OCI-LY1 (cell line): ENCODE results near the gene CTTNBP2NL.

Source experiments
- H2AFZ ChIP-seq: fragments of 200-600 bp; sonication (generic), shearing (Covaris generic); 2 replicates; pipeline ENCODE4 v1.6.0; 2014; ENCODE audit warnings: antibody characterized with exemption, mild to moderate bottlenecking, low read length
- H3F3A ChIP-seq: fragments of 200-600 bp; sonication (generic), shearing (Covaris generic); 2 replicates; pipeline ENCODE4 v1.6.0; 2014; ENCODE audit warnings: mild to moderate bottlenecking, antibody characterized with exemption, low read length, moderate library complexity; ENCODE audit not compliant: insufficient read depth
- H3K27ac ChIP-seq: fragments of 200-600 bp; sonication (generic); 2 replicates; pipeline ENCODE4 v1.5.1; 2014; ENCODE audit warnings: low read length, mixed run types, mild to moderate bottlenecking, low read depth; ENCODE audit not compliant: poor library complexity, severe bottlenecking
- H3K27me3 ChIP-seq: fragments of 200-600 bp; sonication (generic); 2 replicates; pipeline ENCODE4 v1.6.0; 2014; ENCODE audit warnings: antibody characterized with exemption, mild to moderate bottlenecking, low read length, moderate library complexity; ENCODE audit not compliant: insufficient read depth
- H3K36me3 ChIP-seq: fragments of 200-600 bp; sonication (generic); 2 replicates; pipeline ENCODE4 v1.6.1; 2014; ENCODE audit warnings: mild to moderate bottlenecking, antibody characterized with exemption, low read length, moderate library complexity, mixed read lengths; ENCODE audit not compliant: insufficient read depth
- H3K4me1 ChIP-seq: fragments of 200-600 bp; sonication (generic); 2 replicates; pipeline ENCODE4 v1.5.1; 2014; ENCODE audit warnings: mild to moderate bottlenecking, low read length, moderate library complexity; ENCODE audit not compliant: insufficient read depth, severe bottlenecking
- H3K4me2 ChIP-seq: fragments of 200-600 bp; sonication (generic), shearing (Covaris generic); 2 replicates; pipeline ENCODE4 v1.6.1; 2014; ENCODE audit warnings: low read length
- H3K4me3 ChIP-seq: fragments of 200-600 bp; sonication (generic); 2 replicates; pipeline ENCODE4 v1.5.1; 2014; ENCODE audit warnings: low read length, low read depth, mild to moderate bottlenecking, mixed read lengths; ENCODE audit not compliant: poor library complexity, severe bottlenecking
- H3K79me2 ChIP-seq: fragments of 200-600 bp; shearing (Covaris generic); 2 replicates; pipeline ENCODE4 v1.6.1; 2016; ENCODE audit warnings: mixed run types, low read length, mixed read lengths; ENCODE audit not compliant: insufficient read depth
- H3K9ac ChIP-seq: fragments of 200-600 bp; sonication (generic), shearing (Covaris generic); 2 replicates; pipeline ENCODE4 v1.6.1; 2014; ENCODE audit warnings: mild to moderate bottlenecking, low read length, mixed read lengths
- H3K9me2 ChIP-seq: fragments of 200-600 bp; sonication (generic), shearing (Covaris generic); 2 replicates; pipeline ENCODE4 v1.6.1; 2014; ENCODE audit warnings: low read depth, mild to moderate bottlenecking, low read length, mixed read lengths
- H3K9me3 ChIP-seq: fragments of 200-600 bp; shearing (Covaris generic); 2 replicates; pipeline ENCODE4 v1.6.1; 2014; ENCODE audit warnings: low read length, mixed read lengths
- H4K20me1 ChIP-seq: fragments of 200-600 bp; sonication (generic), shearing (Covaris generic); 2 replicates; pipeline ENCODE4 v1.6.0; 2016; ENCODE audit warnings: mild to moderate bottlenecking, low read length; ENCODE audit not compliant: insufficient read depth
- EZH2 ChIP-seq: fragments of 200-600 bp; sonication (generic), shearing (Covaris generic); IDR thresholded peaks from 2 replicates; pipeline ENCODE4 v1.8.0; 2017; ENCODE audit warnings: borderline replicate concordance, mixed run types, mild to moderate bottlenecking, antibody characterized with exemption, low read length, moderate library complexity, mixed read lengths
- TF ChIP-seq, protein P1 (sequence below): fragments of 200-600 bp; sonication (generic), shearing (Covaris generic); IDR thresholded peaks from 2 replicates; pipeline ENCODE4 v1.5.1; 2017; ENCODE audit warnings: mild to moderate bottlenecking, antibody characterized with exemption, low read length, moderate library complexity, mixed read lengths

CTTNBP2NL gene

DNA sequence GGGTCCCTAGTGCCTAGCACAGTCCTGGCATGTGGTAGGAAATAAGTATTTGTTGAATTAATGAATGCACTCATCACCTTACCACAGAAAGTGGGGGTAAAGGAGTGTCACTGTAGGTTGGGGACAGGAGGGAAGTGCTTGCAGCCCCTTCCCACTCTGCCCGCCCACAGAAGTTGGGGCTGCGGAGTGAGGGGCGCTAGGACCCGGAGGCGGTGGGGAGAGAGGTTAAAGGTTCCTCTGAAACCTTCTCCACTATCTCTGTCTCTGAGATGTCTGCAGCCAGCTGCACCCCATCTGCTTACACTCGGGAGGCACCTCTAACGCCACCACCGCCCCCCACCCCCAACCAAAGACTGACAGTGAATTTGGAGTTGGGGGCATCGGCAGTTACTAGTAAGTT is 111.3 kb downstream of the CTTNBP2NL start:
- Histone ChIP-seq H3K27me3 (0 out of 2 replicates have a peak, but pooled peaks cover 8% of the 10 kb centered on the region), H2AFZ (no peak overlapping the region), H3K4me1 (peaks cover 12% of the 10 kb centered on the region), H3K9me2 (no peaks in the 10 kb centered on the region), H3K4me2 (peak overlapping the region; percentile 79; the same call in 1 of the 2 replicates), H3K27ac (no peak overlapping the region), H3F3A (no peaks in the 10 kb centered on the region), H3K9ac (no peak overlapping the region), H3K4me3 (no peak overlapping the region), H3K9me3 (no peaks in the 10 kb centered on the region), H3K36me3 (no peaks in the 10 kb centered on the region), H3K79me2 (no peaks in the 10 kb centered on the region), H4K20me1 (no peaks in the 10 kb centered on the region)
- no peak for TF ChIP-seq EZH2
- TF ChIP-seq, protein P1, sequence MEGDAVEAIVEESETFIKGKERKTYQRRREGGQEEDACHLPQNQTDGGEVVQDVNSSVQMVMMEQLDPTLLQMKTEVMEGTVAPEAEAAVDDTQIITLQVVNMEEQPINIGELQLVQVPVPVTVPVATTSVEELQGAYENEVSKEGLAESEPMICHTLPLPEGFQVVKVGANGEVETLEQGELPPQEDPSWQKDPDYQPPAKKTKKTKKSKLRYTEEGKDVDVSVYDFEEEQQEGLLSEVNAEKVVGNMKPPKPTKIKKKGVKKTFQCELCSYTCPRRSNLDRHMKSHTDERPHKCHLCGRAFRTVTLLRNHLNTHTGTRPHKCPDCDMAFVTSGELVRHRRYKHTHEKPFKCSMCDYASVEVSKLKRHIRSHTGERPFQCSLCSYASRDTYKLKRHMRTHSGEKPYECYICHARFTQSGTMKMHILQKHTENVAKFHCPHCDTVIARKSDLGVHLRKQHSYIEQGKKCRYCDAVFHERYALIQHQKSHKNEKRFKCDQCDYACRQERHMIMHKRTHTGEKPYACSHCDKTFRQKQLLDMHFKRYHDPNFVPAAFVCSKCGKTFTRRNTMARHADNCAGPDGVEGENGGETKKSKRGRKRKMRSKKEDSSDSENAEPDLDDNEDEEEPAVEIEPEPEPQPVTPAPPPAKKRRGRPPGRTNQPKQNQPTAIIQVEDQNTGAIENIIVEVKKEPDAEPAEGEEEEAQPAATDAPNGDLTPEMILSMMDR, result no peak

DNA sequence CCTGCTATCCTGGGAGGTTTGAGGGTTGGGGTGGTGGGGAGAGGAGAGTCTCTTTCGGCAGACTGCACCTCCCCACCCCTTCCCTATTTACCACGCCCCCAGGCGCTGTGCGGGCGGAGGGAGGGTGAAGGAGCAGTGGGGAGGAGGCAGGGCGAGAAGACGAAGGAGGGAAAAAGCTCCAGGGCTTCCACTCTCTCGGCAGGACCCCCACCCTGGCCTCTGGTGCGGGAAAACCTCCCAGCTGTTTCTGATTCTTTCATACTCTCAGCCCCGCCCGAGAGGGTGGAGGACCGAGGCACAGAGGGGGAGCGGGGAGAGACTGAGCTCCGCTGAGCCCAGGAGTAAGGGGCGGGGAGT is 111.9 kb downstream of the CTTNBP2NL start:
- Histone ChIP-seq H3F3A (no peaks in the 10 kb centered on the region), H3K9me3 (no peaks in the 10 kb centered on the region), H3K4me3 (peak overlapping the region; percentile 55), H3K27me3 (0 out of 2 replicates have a peak, but pooled peaks cover 8% of the 10 kb centered on the region), H2AFZ (no peak overlapping the region), H4K20me1 (no peaks in the 10 kb centered on the region), H3K4me2 (peak overlapping the region; percentile 79), H3K9ac (no peak overlapping the region), H3K4me1 (peaks cover 12% of the 10 kb centered on the region), H3K36me3 (no peaks in the 10 kb centered on the region), H3K9me2 (no peaks in the 10 kb centered on the region), H3K27ac (no peak overlapping the region), H3K79me2 (no peaks in the 10 kb centered on the region)
- TF ChIP-seq, protein P1, result no peak
- TF ChIP-seq EZH2, result no peak

GRCh38 chr1:112508278-112509004 is 112.4 kb downstream of the CTTNBP2NL start, which contains the start of gene WNT2B:
WNT2B (plus strand) TSS chr1:112508965; CDS start chr1:112509263, 298 bp downstream.
- H3K4me3 ChIP-seq, result peak within 1 kb of the TSS; percentile 55
- H3K4me2 ChIP-seq, result peak within 1 kb of the TSS; percentile 79
- peaks cover 12% of the 10 kb centered on the region for H3K4me1 ChIP-seq
- H3K27me3 ChIP-seq, result 0 out of 2 replicates have a peak, but pooled peaks cover 7% of the 10 kb centered on the region
- no peak within 1 kb of the TSS for H2AFZ ChIP-seq
- H3K36me3 ChIP-seq, result no peaks in the 10 kb centered on the region
- H4K20me1 ChIP-seq, result no peaks in the 10 kb centered on the region
- H3K9me3 ChIP-seq, result no peaks in the 10 kb centered on the region
- H3K9ac ChIP-seq, result no peak within 1 kb of the TSS
- TF ChIP-seq, protein P1, result no peak
- no peak for TF ChIP-seq EZH2
- H3K79me2 ChIP-seq, result no peaks in the 10 kb centered on the region
- no peak within 1 kb of the TSS for H3K27ac ChIP-seq
- H3F3A ChIP-seq, result no peaks in the 10 kb centered on the region
- no peaks in the 10 kb centered on the region for H3K9me2 ChIP-seq
